ENCODE data around the gene SOCS7.

SOCS7 gene

GRCh38 chr17:38451030-38451839, 99.6 kb downstream of the SOCS7 start:
- H4K20me1 ChIP-seq (ENCODE audit: insufficient read depth, low read length), result no peaks in the 10 kb centered on the region
- DNase-seq, result no peak
- TF ChIP-seq EZH2 (optimal IDR thresholded peaks at IDR 0.05; ENCODE audit: low read depth, low read length), result no peak
- TF ChIP-seq CTCF (IDR thresholded peaks at IDR 0.05; ENCODE audit: low read length), result no peak
- TF ChIP-seq EZH2phosphoT487 (IDR thresholded peaks at IDR 0.05; ENCODE audit: low read length), result no peak
- no peak overlapping the region for H3K4me2 ChIP-seq (ENCODE audit: low read depth, low read length)
- H3K36me3 ChIP-seq (replicated peaks; ENCODE audit: insufficient read depth, low read length), result no peaks in the 10 kb centered on the region
- H3K79me2 ChIP-seq (ENCODE audit: low read length), result peaks cover 92% of the 10 kb centered on the region
- no peaks in the 10 kb centered on the region for H3K9me2 ChIP-seq (replicated peaks; ENCODE audit: insufficient read depth, low read length)
- H3F3A ChIP-seq (ENCODE audit: insufficient read depth, low read length), result no peaks in the 10 kb centered on the region
- no peak overlapping the region for H3K4me3 ChIP-seq (ENCODE audit: low read length)
- no peaks in the 10 kb centered on the region for H3K27me3 ChIP-seq (replicated peaks; ENCODE audit: insufficient read depth, low read length)
- H3K27ac ChIP-seq (ENCODE audit: low read length), result no peak overlapping the region
- H3K4me1 ChIP-seq (ENCODE audit: low read length), result no peaks in the 10 kb centered on the region
- H3K9ac ChIP-seq (ENCODE audit: low read length), result no peak overlapping the region
- no peak overlapping the region for H2AFZ ChIP-seq (ENCODE audit: low read length)
- H3K9me3 ChIP-seq (replicated peaks; ENCODE audit: insufficient read depth, low read length), result no peaks in the 10 kb centered on the region

GRCh38 chr17:38451840-38452529, 100.3 kb downstream of the SOCS7 start:
- H3K4me2 ChIP-seq (ENCODE audit: low read depth, low read length), result no peak overlapping the region
- TF ChIP-seq EZH2phosphoT487 (IDR thresholded peaks at IDR 0.05; ENCODE audit: low read length), result no peak
- no peak overlapping the region for H3K4me3 ChIP-seq (ENCODE audit: low read length)
- H4K20me1 ChIP-seq (ENCODE audit: insufficient read depth, low read length), result no peaks in the 10 kb centered on the region
- no peak overlapping the region for H3K9ac ChIP-seq (ENCODE audit: low read length)
- no peaks in the 10 kb centered on the region for H3K9me2 ChIP-seq (replicated peaks; ENCODE audit: insufficient read depth, low read length)
- H3F3A ChIP-seq (ENCODE audit: insufficient read depth, low read length), result no peaks in the 10 kb centered on the region
- no peaks in the 10 kb centered on the region for H3K27me3 ChIP-seq (replicated peaks; ENCODE audit: insufficient read depth, low read length)
- no peak overlapping the region for H3K27ac ChIP-seq (ENCODE audit: low read length)
- no peaks in the 10 kb centered on the region for H3K36me3 ChIP-seq (replicated peaks; ENCODE audit: insufficient read depth, low read length)
- H3K9me3 ChIP-seq (replicated peaks; ENCODE audit: insufficient read depth, low read length), result no peaks in the 10 kb centered on the region
- H3K4me1 ChIP-seq (ENCODE audit: low read length), result no peaks in the 10 kb centered on the region
- H2AFZ ChIP-seq (ENCODE audit: low read length), result no peak overlapping the region
- peaks cover 92% of the 10 kb centered on the region for H3K79me2 ChIP-seq (ENCODE audit: low read length)
- DNase-seq, result no peak

GRCh38 chr17:38452719-38453118, 101.1 kb downstream of the SOCS7 start:
- Histone ChIP-seq H3K27me3 (replicated peaks; ENCODE audit: insufficient read depth, low read length) (no peaks in the 10 kb centered on the region), H3F3A (ENCODE audit: insufficient read depth, low read length) (no peaks in the 10 kb centered on the region), H3K79me2 (ENCODE audit: low read length) (peaks cover 95% of the 10 kb centered on the region), H2AFZ (ENCODE audit: low read length) (no peak overlapping the region), H3K9ac (ENCODE audit: low read length) (no peak overlapping the region), H3K9me2 (replicated peaks; ENCODE audit: insufficient read depth, low read length) (no peaks in the 10 kb centered on the region), H4K20me1 (ENCODE audit: insufficient read depth, low read length) (no peaks in the 10 kb centered on the region), H3K4me2 (ENCODE audit: low read depth, low read length) (no peak overlapping the region), H3K9me3 (replicated peaks; ENCODE audit: insufficient read depth, low read length) (no peaks in the 10 kb centered on the region), H3K36me3 (replicated peaks; ENCODE audit: insufficient read depth, low read length) (no peaks in the 10 kb centered on the region), H3K27ac (ENCODE audit: low read length) (no peak overlapping the region), H3K4me3 (ENCODE audit: low read length) (no peak overlapping the region), H3K4me1 (ENCODE audit: low read length) (no peaks in the 10 kb centered on the region)
- DNase-seq, result no peak
- TF ChIP-seq EZH2phosphoT487 (IDR thresholded peaks at IDR 0.05; ENCODE audit: low read length) (no peak), CTCF (IDR thresholded peaks at IDR 0.05; ENCODE audit: low read length) (no peak), EZH2 (optimal IDR thresholded peaks at IDR 0.05; ENCODE audit: low read depth, low read length) (no peak)
